SK-N-MC (cell line): ENCODE data around the gene STEEP1.

Experiments
- EZH2 ChIP-seq: fragments of 200-600 bp; sonication (generic); IDR thresholded peaks from one replicate; pipeline ENCODE4 v1.6.1; 2017; ENCODE audit warnings: antibody characterized with exemption
- POLR2AphosphoS5 ChIP-seq: IDR thresholded peaks from 2 replicates; pipeline ENCODE4 v1.6.1; 2012; ENCODE audit warnings: mild to moderate bottlenecking, low read depth, low read length, borderline replicate concordance

- TF ChIP-seq POLR2AphosphoS5 (no peak), EZH2 (no peak)
Observed at GRCh38 chrX:119523664-119524184, 41.5 kb downstream of the STEEP1 start.
